ENCODE data around the gene CHST11. TPM values are rescaled to one million over a fixed set of nuclear protein-coding genes. Genes with fewer than 3 reads are reported as not detected.

CHST11 gene
- total and polyA plus RNA-seq, 9 of the 15 experiments (the other 6 are each of a cell fraction or from before 2014, with no cell fraction given) = 2.3 to 38.7 (median 15.0) TPM

DNA sequence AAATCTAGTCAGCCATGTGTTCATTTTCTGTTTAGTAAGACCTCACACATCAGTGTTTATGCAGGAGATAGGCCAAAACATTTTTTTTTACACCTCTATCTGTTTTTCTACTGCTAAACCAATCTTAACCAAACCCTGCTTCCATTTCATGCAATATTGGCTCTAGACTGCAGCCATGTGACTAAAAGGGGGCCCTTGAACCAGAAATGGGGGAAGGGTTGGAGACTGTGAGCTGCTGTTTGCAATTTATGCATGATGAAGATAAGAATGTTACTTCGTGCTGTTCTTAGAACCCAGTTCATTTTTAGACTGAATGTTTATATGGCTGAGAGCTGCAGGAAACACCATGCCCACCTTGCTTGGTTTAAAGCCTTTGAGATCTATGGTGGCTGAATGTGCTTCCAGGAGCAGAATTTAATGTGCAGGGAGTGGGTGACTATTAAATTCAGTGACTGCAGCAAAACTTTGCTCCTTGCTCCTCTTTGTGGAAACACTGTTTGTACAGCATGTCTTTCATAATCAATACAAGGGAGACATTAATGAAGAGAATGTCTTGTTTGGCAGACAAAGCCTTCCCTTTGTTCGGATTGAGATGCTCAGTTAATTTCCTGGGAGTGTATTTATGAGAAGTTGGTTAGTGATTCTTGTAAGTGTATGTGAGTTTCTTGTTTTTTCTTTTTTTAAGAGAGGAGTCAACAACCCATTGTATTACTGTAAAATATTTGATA lies 53.6 kb downstream of the CHST11 start (continued):
- TF ChIP-seq, protein P1, sequence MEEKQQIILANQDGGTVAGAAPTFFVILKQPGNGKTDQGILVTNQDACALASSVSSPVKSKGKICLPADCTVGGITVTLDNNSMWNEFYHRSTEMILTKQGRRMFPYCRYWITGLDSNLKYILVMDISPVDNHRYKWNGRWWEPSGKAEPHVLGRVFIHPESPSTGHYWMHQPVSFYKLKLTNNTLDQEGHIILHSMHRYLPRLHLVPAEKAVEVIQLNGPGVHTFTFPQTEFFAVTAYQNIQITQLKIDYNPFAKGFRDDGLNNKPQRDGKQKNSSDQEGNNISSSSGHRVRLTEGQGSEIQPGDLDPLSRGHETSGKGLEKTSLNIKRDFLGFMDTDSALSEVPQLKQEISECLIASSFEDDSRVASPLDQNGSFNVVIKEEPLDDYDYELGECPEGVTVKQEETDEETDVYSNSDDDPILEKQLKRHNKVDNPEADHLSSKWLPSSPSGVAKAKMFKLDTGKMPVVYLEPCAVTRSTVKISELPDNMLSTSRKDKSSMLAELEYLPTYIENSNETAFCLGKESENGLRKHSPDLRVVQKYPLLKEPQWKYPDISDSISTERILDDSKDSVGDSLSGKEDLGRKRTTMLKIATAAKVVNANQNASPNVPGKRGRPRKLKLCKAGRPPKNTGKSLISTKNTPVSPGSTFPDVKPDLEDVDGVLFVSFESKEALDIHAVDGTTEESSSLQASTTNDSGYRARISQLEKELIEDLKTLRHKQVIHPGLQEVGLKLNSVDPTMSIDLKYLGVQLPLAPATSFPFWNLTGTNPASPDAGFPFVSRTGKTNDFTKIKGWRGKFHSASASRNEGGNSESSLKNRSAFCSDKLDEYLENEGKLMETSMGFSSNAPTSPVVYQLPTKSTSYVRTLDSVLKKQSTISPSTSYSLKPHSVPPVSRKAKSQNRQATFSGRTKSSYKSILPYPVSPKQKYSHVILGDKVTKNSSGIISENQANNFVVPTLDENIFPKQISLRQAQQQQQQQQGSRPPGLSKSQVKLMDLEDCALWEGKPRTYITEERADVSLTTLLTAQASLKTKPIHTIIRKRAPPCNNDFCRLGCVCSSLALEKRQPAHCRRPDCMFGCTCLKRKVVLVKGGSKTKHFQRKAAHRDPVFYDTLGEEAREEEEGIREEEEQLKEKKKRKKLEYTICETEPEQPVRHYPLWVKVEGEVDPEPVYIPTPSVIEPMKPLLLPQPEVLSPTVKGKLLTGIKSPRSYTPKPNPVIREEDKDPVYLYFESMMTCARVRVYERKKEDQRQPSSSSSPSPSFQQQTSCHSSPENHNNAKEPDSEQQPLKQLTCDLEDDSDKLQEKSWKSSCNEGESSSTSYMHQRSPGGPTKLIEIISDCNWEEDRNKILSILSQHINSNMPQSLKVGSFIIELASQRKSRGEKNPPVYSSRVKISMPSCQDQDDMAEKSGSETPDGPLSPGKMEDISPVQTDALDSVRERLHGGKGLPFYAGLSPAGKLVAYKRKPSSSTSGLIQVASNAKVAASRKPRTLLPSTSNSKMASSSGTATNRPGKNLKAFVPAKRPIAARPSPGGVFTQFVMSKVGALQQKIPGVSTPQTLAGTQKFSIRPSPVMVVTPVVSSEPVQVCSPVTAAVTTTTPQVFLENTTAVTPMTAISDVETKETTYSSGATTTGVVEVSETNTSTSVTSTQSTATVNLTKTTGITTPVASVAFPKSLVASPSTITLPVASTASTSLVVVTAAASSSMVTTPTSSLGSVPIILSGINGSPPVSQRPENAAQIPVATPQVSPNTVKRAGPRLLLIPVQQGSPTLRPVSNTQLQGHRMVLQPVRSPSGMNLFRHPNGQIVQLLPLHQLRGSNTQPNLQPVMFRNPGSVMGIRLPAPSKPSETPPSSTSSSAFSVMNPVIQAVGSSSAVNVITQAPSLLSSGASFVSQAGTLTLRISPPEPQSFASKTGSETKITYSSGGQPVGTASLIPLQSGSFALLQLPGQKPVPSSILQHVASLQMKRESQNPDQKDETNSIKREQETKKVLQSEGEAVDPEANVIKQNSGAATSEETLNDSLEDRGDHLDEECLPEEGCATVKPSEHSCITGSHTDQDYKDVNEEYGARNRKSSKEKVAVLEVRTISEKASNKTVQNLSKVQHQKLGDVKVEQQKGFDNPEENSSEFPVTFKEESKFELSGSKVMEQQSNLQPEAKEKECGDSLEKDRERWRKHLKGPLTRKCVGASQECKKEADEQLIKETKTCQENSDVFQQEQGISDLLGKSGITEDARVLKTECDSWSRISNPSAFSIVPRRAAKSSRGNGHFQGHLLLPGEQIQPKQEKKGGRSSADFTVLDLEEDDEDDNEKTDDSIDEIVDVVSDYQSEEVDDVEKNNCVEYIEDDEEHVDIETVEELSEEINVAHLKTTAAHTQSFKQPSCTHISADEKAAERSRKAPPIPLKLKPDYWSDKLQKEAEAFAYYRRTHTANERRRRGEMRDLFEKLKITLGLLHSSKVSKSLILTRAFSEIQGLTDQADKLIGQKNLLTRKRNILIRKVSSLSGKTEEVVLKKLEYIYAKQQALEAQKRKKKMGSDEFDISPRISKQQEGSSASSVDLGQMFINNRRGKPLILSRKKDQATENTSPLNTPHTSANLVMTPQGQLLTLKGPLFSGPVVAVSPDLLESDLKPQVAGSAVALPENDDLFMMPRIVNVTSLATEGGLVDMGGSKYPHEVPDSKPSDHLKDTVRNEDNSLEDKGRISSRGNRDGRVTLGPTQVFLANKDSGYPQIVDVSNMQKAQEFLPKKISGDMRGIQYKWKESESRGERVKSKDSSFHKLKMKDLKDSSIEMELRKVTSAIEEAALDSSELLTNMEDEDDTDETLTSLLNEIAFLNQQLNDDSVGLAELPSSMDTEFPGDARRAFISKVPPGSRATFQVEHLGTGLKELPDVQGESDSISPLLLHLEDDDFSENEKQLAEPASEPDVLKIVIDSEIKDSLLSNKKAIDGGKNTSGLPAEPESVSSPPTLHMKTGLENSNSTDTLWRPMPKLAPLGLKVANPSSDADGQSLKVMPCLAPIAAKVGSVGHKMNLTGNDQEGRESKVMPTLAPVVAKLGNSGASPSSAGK (IDR thresholded peaks at IDR 0.05) = peak; percentile 70
- TF ChIP-seq ZNF511 (CRISPR knock-in tag; IDR thresholded peaks at IDR 0.05) (no peak), NCOR1 (IDR thresholded peaks at IDR 0.05) (peak; percentile 66; the same call in 1 of the 2 replicates), GATAD2A (IDR thresholded peaks at IDR 0.05) (peak; percentile 23; the same call in 1 of the 2 replicates), SRF (CRISPR knock-in tag; IDR thresholded peaks at IDR 0.05) (no peak), MBD2 (IDR thresholded peaks at IDR 0.05; ENCODE audit: borderline replicate concordance, low read depth) (no peak), PCBP1 (IDR thresholded peaks at IDR 0.05; ENCODE audit: low read depth, low read length, poor library complexity, severe bottlenecking) (no peak), NFIC (IDR thresholded peaks at IDR 0.05) (peak; percentile 12; the same call in 1 of the 2 replicates), HCFC1 (IDR thresholded peaks at IDR 0.05; ENCODE audit: low read depth, low read length) (no peak), CREB3L1 (IDR thresholded peaks at IDR 0.05; ENCODE audit: borderline replicate concordance, low read depth) (peak; percentile 40; the same call in 1 of the 2 replicates), MAFG (tag; conservative IDR thresholded peaks at IDR 0.05) (no peak), RUNX1 (IDR thresholded peaks at IDR 0.05; ENCODE audit: low read depth) (no peak), HDAC2 (IDR thresholded peaks at IDR 0.05) (0 out of 2 replicates have a peak, but pooled peaks have one; percentile 21), CXXC5 (CRISPR knock-in tag; IDR thresholded peaks at IDR 0.05) (peak; percentile 57; the same call in 1 of the 2 replicates)
